Breast epithelium (tissue), 3 donors: ENCODE measurements around the gene SV2C.

ENCODE experiments used
- CTCF ChIP-seq, 3 donors: fragments of 450-650 bp; IDR thresholded peaks; one replicate each; pipeline ENCODE4 v1.5.1; 2016 to 2017; ENCODE audit warnings: antibody characterized with exemption in 3 of 3, mild to moderate bottlenecking in 3 of 3, moderate library complexity in 3 of 3
- POLR2A ChIP-seq: fragments of 450-650 bp; IDR thresholded peaks from one replicate; pipeline ENCODE4 v1.6.1; 2016; ENCODE audit warnings: antibody characterized with exemption, mild to moderate bottlenecking, moderate library complexity

- TF ChIP-seq CTCF (IDR thresholded peaks at IDR 0.05) (no peak), POLR2A (no peak)
Measured at GRCh38 chr5:76143884-76144283, 60.7 kb downstream of the SV2C start.
